HepG2 (cell line): ENCODE measurements around the gene CALY. TPM values are rescaled to one million over a fixed set of nuclear protein-coding genes. Genes with fewer than 3 reads are reported as not detected.
A peak's percentile ranks its signal among the peaks of the same experiment; 100 is the strongest.

ENCODE experiments used
- ARID4A ChIP-seq: sonication (generic); formaldehyde crosslinking; IDR thresholded peaks from 2 replicates; pipeline ENCODE4 v1.5.0; 2020; ENCODE audit warnings: mild to moderate bottlenecking, missing genetic modification reagents, borderline replicate concordance
- ATF4 ChIP-seq, 2 experiments: fragments of 450-650 bp in 1 of 2; sonication (generic) in 1 of 2; formaldehyde crosslinking; IDR thresholded peaks; 2 replicates each; pipeline versions ENCODE4 v1.5.0 to v1.8.0; 2020 to 2022; ENCODE audit warnings: mild to moderate bottlenecking in 1 of 2, missing genetic modification reagents in 1 of 2
- ATF5 ChIP-seq: sonication (generic); formaldehyde crosslinking; IDR thresholded peaks from 2 replicates; pipeline ENCODE4 v1.4.0; 2020; ENCODE audit warnings: mild to moderate bottlenecking, low read depth, missing genetic modification reagents
- BATF2 ChIP-seq: sonication (generic); formaldehyde crosslinking; IDR thresholded peaks from 2 replicates; pipeline ENCODE4 v1.8.0; 2022; ENCODE audit warnings: mild to moderate bottlenecking, missing genetic modification reagents, moderate library complexity
- CBX1 ChIP-seq: IDR thresholded peaks from one replicate; pipeline ENCODE4 v1.6.1; 2016; ENCODE audit warnings: antibody characterized with exemption, low read depth
- ELK4 ChIP-seq: sonication (generic); formaldehyde crosslinking; IDR thresholded peaks from 2 replicates; pipeline ENCODE4 v1.9.0; 2021; ENCODE audit warnings: missing genetic modification reagents, borderline replicate concordance
- FOXK1 ChIP-seq: sonication (generic); formaldehyde crosslinking; IDR thresholded peaks from 2 replicates; pipeline ENCODE4 v1.4.0; 2020; ENCODE audit warnings: low read depth, missing genetic modification reagents, borderline replicate concordance
- HOXA5 ChIP-seq: sonication (generic); formaldehyde crosslinking; IDR thresholded peaks from 2 replicates; pipeline ENCODE4 v1.4.0; 2020; ENCODE audit warnings: missing genetic modification reagents
- MNT ChIP-seq: fragments of 450-650 bp; IDR thresholded peaks from 2 replicates; pipeline ENCODE4 v1.6.1; 2016
- NRL ChIP-seq: sonication (generic); formaldehyde crosslinking; IDR thresholded peaks from 2 replicates; pipeline ENCODE4 v1.5.0; 2020; ENCODE audit warnings: missing genetic modification reagents, mild to moderate bottlenecking, moderate library complexity, borderline replicate concordance
- PAX8 ChIP-seq: sonication (generic); formaldehyde crosslinking; IDR thresholded peaks from 2 replicates; pipeline ENCODE4 v1.8.0; 2022; ENCODE audit warnings: mild to moderate bottlenecking, missing genetic modification reagents, borderline replicate concordance
- RFXANK ChIP-seq: IDR thresholded peaks from 2 replicates; pipeline ENCODE4 v1.6.1; 2016
- RNF219 ChIP-seq: sonication (generic); formaldehyde crosslinking; IDR thresholded peaks from 2 replicates; pipeline ENCODE4 v1.5.0; 2020; ENCODE audit warnings: mild to moderate bottlenecking, missing genetic modification reagents
- SKI ChIP-seq: fragments of 450-650 bp; IDR thresholded peaks from one replicate; pipeline ENCODE4 v1.6.1; 2018; ENCODE audit warnings: mild to moderate bottlenecking; ENCODE audit not compliant: partially characterized antibody
- TCF12 ChIP-seq, 2 experiments: fragments of 450-650 bp in 1 of 2; sonication (generic) in 1 of 2; formaldehyde crosslinking in 1 of 2; IDR thresholded peaks; 2 replicates each; pipeline versions ENCODE4 v1.6.1 to v1.8.0; 2017 to 2022; ENCODE audit warnings: antibody characterized with exemption in 1 of 2, mild to moderate bottlenecking in 1 of 2, missing genetic modification reagents in 1 of 2, moderate library complexity in 1 of 2
- ZBTB38 ChIP-seq: sonication (generic); formaldehyde crosslinking; IDR thresholded peaks from 2 replicates; pipeline ENCODE4 v1.5.1; 2020; ENCODE audit warnings: mild to moderate bottlenecking, missing genetic modification reagents
- ZNF564 ChIP-seq: sonication (generic); formaldehyde crosslinking; IDR thresholded peaks from 2 replicates; pipeline ENCODE4 v1.8.1; 2023; ENCODE audit warnings: mild to moderate bottlenecking, missing genetic modification reagents
- polyA plus RNA-seq, 8 experiments: library from polyadenylated mRNA; depleted of rRNA in 3 of 8; stranded (reverse) in 7 of 8; unstranded in 1 of 8; fragments of >200 nt; fragmentation: Illumina TruSeq in 4 of 8; extraction: Trizol in 4 of 8; gene quantifications; 2 replicates each; pipeline versions ENCODE4 v1.2.1 to v1.2.3, GENCODE V29; 2011 to 2016; ENCODE audit warnings: low read depth in 4 of 8, missing spikeins in 1 of 8, mixed read lengths in 1 of 8; ENCODE audit not compliant: insufficient read depth in 1 of 8
- total RNA-seq, 5 experiments: library from RNA; depleted of rRNA; stranded (reverse); fragments of >200 nt; fragmentation: Illumina TruSeq; extraction: Trizol; gene quantifications; 2 replicates each; pipeline ENCODE4 v1.2.3, GENCODE V29; 2016; ENCODE audit warnings: low read depth in 1 of 5

CALY gene
- total and polyA plus RNA-seq, 2 of the 13 experiments (the other 11 are each of a cell fraction or from before 2014, with no cell fraction given), result 0.08 TPM; not detected in 1

GRCh38 chr10:133277993-133278576 is 58.6 kb downstream of the CALY start (continued):
- TF ChIP-seq RNF219 (CRISPR knock-in tag), result no peak
- TF ChIP-seq ATF5, result no peak
- TF ChIP-seq ATF4 (CRISPR knock-in tag; IDR thresholded peaks at IDR 0.05), result no peak
- TF ChIP-seq BATF2, result no peak
- no peak for TF ChIP-seq RFXANK
- no peak for TF ChIP-seq ZBTB38 (CRISPR knock-in tag)
- TF ChIP-seq HOXA5 (CRISPR knock-in tag), result no peak
- no peak for TF ChIP-seq ZNF564 (CRISPR knock-in tag)
- no peak for TF ChIP-seq FOXK1 (CRISPR knock-in tag)
- no peak for TF ChIP-seq PAX8 (CRISPR knock-in tag)
- TF ChIP-seq ARID4A (CRISPR knock-in tag), result no peak
- 0 out of 2 replicates have a peak, but pooled peaks have one; percentile 13 for TF ChIP-seq NRL (CRISPR knock-in tag)
- TF ChIP-seq SKI, result no peak
- no peak for TF ChIP-seq CBX1
- TF ChIP-seq ELK4 (CRISPR knock-in tag), result no peak
- no peak for TF ChIP-seq MNT
- no peak for TF ChIP-seq TCF12 (IDR thresholded peaks at IDR 0.05)
- TF ChIP-seq TCF12 (CRISPR knock-in tag; IDR thresholded peaks at IDR 0.05), result no peak
